GM12878 (cell line): Measurements from ENCODE around the gene ADCK1.

ENCODE experiments used
- BCL11A ChIP-seq: IDR thresholded peaks from 2 replicates; pipeline ENCODE4 v1.6.1; 2011; ENCODE audit warnings: low read depth, low read length
- CTCF ChIP-seq, 3 experiments: IDR thresholded peaks in 2 of 3; conservative IDR thresholded peaks in 1 of 3; 2 replicates each; pipeline ENCODE4 v1.5.1; 2011; ENCODE audit warnings: low read depth in 3 of 3, low read length in 3 of 3, mild to moderate bottlenecking in 3 of 3, control low read depth in 2 of 3, moderate library complexity in 2 of 3, inconsistent platforms in 1 of 3, mixed read lengths in 1 of 3; ENCODE audit not compliant: control insufficient read depth in 2 of 3, insufficient read depth in 1 of 3; ENCODE audit errors: extremely low read depth in 1 of 3
- FOS ChIP-seq: IDR thresholded peaks from 3 replicates; pipeline ENCODE4 v1.6.1; 2011; ENCODE audit warnings: borderline replicate concordance; ENCODE audit not compliant: insufficient read length; ENCODE audit errors: extremely low read depth
- GABPA ChIP-seq: IDR thresholded peaks from 2 replicates; pipeline ENCODE4 v1.6.1; 2014; ENCODE audit warnings: antibody characterized with exemption, low read depth, mild to moderate bottlenecking, inconsistent platforms
- POLR2A ChIP-seq: IDR thresholded peaks from 2 replicates; pipeline ENCODE4 v1.6.1; 2011; ENCODE audit warnings: low read depth, mild to moderate bottlenecking, low read length
- POLR2AphosphoS5 ChIP-seq: IDR thresholded peaks from 2 replicates; pipeline ENCODE4 v1.6.1; 2011; ENCODE audit warnings: mild to moderate bottlenecking, low read length, inconsistent platforms
- SIN3A ChIP-seq: IDR thresholded peaks from 2 replicates; pipeline ENCODE4 v1.6.1; 2012; ENCODE audit warnings: low read depth, low read length, improper control_type of control experiment
- SPI1 ChIP-seq: IDR thresholded peaks from 2 replicates; pipeline ENCODE4 v1.6.1; 2011; ENCODE audit warnings: low read depth, mild to moderate bottlenecking, low read length, moderate library complexity, borderline replicate concordance; ENCODE audit not compliant: insufficient read depth

GRCh38 chr14:77926942-77927341, 127.0 kb downstream of the ADCK1 start:
- TF ChIP-seq GABPA (no peak), CTCF (IDR thresholded peaks at IDR 0.05 in 2 of 3, conservative IDR thresholded peaks at IDR 0.05 in 1 of 3; ENCODE audit: control insufficient read depth in 2 of 3, extremely low read depth in 1 of 3, insufficient read depth in 1 of 3, low read depth in 3 of 3, low read length in 3 of 3) (no peak), SPI1 (no peak), POLR2A (no peak), BCL11A (no peak), POLR2AphosphoS5 (no peak), SIN3A (no peak), FOS (no peak)
